SU-DHL-6 (cell line): ENCODE results near the gene KISS1R.
"Not testable (repeated sequence)": the region's sequence is repeated elsewhere in the genome, so short reads cannot be mapped to it uniquely, and the experiment has no call there.

Experiments used
- CTCF ChIP-seq: fragments of 200-600 bp; sonication (generic); IDR thresholded peaks from one replicate; pipeline ENCODE4 v1.5.1; 2017; ENCODE audit warnings: antibody characterized with exemption, mild to moderate bottlenecking, low read length, moderate library complexity; ENCODE audit not compliant: insufficient read depth, poor library complexity, severe bottlenecking
- EZH2phosphoT487 ChIP-seq: fragments of 200-600 bp; sonication (generic), shearing (Covaris generic); conservative IDR thresholded peaks from 2 replicates; pipeline ENCODE4 v1.6.1; 2018; ENCODE audit warnings: mild to moderate bottlenecking, antibody characterized with exemption, low read length, moderate library complexity, mixed read lengths

DNA sequence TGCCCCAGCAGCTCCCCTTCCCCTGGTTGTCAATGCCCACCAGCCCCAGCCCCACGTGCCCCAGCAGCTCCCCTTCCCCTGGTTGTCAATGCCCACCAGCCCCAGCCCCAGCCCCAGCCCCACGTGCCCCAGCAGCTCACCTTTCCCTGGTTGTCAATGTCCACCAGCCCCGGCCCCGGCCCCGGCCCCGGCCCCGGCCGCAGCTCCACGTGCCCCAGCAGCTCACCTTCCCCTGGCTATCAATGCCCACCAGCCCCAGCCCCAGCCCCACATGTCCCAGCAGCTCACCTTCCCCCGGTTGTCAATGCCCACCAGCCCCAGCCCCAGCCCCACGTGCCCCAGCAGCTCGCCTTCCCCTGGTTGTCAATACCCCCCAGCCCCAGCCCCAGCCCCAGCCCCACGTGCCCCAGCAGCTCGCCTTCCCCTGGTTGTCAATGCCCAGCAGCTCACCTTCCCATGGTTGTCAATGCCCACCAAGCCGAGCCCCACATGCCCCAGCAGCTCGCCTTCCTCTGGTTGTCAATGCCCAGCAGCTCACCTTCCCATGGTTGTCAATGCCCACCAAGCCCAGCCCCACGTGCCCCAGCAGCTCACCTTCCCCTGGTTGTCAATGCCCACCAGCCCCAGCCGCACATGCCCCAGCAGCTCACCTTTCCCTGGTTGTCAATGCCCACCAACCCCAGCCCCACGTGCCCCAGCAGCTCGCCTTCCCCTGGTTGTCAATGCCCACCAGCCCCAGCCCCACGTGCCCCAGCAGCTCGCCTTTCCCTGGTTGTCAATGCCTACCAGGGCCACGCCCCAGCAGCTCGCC is 38.2 kb upstream of the KISS1R start:
- not testable (repeated sequence) for TF ChIP-seq CTCF, EZH2phosphoT487
